Bone marrow (tissue), 2 donors: ENCODE data around the gene ARID3B.
"Not testable (repeated sequence)": the region's sequence is repeated elsewhere in the genome, so short reads cannot be mapped to it uniquely, and the experiment has no call there.

ENCODE experiments used
- DNase-seq, 2 donors: peaks; one replicate each; lab custom pipeline; 2025; lab: John Stamatoyannopoulos, UW

ARID3B gene

DNA sequence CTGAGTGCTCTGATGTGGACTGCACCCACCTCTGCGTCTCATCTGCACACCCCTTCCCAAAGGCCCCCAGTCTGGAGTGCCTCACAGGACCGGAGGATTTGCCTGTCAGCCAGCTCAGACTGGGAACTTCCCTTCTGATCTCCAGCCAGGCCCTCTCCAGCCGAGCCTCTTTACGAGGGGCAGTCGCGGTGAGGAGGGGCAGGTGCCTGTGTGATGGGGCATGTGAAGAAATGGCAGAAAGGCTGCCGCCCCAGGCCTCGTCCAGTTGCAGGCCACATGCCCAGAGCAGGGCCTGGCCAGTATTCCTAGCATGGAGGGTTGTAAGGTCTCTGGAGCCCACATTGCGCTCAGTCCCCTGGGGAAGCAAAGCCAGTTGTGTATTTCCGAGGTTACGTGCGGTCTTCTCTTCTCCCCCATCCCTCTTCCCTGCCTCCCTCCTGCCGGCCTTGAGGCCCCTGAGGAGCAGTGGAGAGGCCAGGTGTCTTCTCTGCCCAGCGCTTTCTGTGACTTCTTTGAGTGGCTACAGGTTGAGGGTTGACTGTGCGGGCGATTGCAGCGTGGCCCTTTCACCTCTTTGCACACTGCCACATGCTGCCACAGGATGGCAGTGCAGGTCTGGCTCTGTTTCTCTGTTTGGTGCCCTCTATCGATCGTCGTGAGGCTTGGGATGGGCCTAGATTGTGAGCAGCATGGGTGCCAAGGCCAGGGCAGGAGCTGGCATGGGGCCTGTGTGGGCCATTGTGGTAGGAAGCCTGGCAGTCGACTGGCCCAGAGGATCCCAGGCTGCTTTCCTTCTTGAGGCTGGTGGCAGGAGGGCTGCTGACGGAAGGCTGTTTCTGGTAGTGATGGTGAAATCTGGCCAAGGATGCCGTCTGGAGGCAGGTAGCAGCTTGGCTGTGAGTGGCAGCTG is 79.9 kb downstream of the ARID3B start:
- peak; percentile 21 to 63 for DNase-seq

GRCh38 chr15:74621546-74621920 is 80.5 kb downstream of the ARID3B start:
- DNase-seq = no peak

DNA sequence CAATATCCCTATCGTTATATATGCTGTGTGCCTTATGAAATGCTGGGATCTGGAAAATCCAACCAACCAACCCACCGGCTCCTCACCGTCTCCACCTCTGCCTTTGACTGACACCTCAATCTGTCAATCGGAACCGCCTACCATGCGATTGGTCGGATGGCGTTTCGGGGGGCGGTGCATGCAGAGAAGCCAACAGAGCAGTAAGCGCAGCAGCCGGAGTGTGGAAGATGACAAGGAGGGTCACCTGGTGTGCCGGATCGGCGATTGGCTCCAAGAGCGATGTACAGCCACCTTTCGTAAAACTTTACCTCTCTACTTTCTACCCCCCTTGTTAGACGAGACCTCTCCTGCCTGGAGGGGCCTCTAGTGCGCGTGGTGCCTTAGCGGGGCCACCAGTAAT is 80.9 kb downstream of the ARID3B start:
- no peak for DNase-seq

- no peak for DNase-seq
These were observed 81.7 kb downstream of the ARID3B start for GRCh38 chr15:74622758-74623157.

DNA sequence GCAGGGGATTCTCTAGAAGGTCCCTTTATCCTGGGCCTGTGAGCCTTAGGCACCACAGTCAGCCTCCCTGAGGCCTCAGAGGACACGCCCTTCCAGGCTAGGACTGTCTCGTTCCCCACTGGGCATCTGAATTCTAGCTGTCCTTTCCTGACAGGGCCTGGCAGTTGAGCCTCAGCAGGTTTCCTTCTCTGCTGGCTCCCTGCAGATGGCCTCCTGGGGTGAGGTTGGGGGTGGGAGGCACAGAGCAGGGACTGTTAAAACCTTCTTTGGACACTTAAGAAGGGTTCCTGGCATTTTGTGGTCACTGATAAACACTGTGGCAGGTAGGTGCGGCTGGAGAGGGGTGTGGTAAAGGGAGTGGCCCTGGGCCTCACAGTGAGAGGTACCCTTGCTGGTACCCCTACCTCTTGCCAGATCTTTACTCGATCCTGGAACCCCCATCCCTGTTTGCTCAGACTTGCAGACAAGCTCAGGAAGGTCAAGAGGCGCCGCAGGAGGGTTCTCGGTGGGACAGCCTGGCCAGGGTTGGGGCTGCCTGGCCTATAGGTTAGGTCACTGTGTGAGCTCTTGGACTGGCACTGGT is 83.1 kb downstream of the ARID3B start:
- no peak for DNase-seq

DNA sequence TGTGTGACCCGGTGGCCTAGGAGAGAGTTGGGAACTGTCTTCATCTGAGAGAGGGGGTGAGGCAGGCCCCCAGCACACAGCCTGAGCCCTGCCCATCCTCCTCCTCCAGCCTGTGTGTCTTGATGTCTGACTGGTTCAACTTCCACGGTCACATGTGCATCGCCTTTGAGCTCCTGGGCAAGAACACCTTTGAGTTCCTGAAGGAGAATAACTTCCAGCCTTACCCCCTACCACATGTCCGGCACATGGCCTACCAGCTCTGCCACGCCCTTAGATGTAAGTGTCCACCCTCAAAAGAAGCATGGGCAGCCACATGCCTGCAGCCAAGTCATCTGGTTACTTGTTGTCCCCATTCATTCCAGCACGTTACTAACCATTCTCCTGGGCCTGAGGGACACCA is 84.7 kb downstream of the ARID3B start:
- no peak for DNase-seq

- no peak for DNase-seq
These were observed 85.3 kb downstream of the ARID3B start for GRCh38 chr15:74626336-74626735.

DNA sequence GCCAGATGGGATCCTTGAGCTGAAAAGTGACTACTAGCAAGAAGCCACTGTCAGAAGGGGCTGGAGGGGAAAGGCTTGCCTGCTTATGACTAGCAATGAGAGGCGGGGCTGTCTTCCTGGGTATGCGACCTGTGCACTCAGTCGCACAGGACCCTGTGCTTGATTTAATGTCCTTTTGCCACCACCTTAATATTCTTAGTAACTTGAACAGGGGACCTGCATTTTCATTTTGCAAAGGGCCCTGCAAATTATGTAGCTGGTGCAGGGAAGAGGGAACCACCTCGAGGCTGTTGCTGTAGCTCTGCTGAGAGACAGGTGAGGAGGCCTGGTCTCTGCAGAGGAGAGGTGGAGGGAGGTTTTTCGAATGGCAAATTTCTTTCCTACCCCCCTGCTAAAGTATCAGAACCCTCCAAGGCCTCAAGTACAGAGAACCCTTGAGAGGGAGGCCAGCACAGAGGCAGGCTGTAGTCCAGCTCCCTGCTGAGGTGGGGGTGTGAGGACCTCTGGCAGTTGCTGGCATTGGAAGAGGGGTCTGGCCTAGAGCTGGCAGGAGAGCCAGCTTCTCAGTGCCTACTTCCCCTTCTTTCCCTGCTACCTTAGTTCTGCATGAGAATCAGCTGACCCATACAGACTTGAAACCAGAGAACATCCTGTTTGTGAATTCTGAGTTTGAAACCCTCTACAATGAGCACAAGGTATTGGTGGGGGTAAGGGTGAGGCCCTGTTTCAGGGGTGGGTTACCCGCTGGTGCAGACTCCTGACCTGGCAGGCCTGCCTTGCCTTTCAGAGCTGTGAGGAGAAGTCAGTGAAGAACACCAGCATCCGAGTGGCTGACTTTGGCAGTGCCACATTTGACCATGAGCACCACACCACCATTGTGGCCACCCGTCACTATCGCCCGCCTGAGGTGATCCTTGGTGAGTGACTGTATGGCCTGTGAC is 86.0 kb downstream of the ARID3B start:
- no peak for DNase-seq

GRCh38 chr15:74627766-74628165 is 86.7 kb downstream of the ARID3B start:
- DNase-seq = no peak

- DNase-seq = no peak
These were observed 87.2 kb downstream of the ARID3B start for GRCh38 chr15:74628199-74628598.

DNA sequence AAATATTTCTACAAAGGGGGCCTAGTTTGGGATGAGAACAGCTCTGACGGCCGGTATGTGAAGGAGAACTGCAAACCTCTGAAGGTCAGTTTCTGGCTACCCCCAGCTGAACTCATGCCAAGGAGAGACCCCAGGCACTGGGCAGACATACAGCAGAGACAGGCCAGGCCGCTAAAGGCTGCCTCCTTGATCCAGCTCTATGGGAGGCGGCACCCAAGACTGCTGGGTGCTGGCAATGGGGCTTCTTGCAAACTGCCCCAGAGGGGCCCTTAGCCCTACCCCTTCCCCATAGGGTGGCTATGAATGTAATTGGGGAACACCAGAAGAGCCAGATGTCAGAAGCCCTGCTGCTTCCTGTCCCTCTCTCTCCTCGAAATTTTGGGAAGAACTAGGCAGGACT is 87.9 kb downstream of the ARID3B start:
- no peak for DNase-seq

DNA sequence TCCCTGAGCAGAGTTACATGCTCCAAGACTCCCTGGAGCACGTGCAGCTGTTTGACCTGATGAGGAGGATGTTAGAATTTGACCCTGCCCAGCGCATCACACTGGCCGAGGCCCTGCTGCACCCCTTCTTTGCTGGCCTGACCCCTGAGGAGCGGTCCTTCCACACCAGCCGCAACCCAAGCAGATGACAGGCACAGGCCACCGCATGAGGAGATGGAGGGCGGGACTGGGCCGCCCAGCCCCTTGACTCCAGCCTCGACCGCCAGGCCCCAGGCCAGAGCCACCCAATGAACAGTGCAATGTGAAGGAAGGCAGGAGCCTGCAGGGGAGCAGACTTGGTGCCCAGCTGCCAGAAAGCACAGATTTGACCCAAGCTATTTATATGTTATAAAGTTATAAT is 88.7 kb downstream of the ARID3B start:
- not testable (repeated sequence) for DNase-seq

DNA sequence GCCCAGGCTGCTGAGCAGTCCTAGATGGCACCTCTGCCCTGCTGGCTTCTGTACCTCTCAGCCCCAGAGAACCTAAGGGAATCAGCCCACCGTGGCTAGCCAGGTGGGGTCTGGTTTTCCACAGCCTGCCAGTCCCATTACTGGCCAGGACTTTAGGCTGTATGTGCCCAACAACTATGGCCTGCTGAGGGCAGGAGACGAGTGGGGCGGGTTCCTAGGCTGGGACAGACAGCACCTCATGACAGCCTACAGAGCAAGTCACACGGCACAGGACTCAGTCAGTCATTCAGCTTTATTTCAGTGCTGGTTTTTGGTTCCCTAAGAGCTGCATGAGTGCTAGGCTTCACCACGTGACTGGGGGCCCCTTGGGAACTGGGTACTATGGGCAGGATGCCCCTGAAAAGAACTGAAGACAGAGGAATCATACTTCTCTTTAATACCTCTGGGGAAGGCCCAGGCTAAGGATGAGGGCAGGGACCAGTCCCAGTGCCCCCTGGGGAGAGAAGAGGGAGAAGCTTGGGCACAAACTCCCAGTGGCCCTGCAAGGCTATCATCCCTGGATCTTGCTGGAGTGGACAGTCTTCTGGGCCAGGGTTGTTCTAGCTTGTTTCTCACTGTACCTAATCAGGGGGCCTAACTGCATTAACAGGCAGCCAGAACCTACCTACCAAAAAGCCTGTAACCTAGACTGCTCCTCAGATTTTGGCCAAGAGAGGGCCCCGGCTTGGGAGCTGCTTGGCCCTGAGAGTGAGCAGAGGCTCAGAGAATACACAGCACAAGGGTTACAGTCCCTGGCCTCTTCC is 89.5 kb downstream of the ARID3B start:
- DNase-seq = no peak

GRCh38 chr15:74631087-74631385 is 90.0 kb downstream of the ARID3B start:
- DNase-seq = no peak

DNA sequence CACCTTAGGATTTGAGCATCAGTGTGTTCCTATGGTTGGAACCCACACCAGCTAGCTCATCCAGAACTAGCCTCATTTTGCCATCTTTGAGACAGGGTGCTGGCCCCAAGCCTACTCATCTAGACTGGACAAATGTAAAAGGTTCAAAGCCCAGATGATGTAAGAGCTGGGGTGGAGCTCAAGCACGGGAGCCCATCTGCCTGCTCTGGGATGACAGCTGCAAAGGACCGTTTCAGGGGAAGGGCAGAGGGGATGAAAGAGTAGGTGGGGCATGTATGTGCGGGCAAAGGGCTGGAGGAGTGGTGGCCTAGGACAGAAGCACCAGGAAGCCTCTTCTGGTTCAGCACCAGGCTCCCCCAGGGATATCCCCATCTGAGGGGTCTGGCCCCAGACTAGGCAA is 90.4 kb downstream of the ARID3B start:
- no peak for DNase-seq

- DNase-seq = peak in 1 of 2 donors; percentile 15
These were observed 91.0 kb downstream of the ARID3B start for GRCh38 chr15:74631935-74632560.

DNA sequence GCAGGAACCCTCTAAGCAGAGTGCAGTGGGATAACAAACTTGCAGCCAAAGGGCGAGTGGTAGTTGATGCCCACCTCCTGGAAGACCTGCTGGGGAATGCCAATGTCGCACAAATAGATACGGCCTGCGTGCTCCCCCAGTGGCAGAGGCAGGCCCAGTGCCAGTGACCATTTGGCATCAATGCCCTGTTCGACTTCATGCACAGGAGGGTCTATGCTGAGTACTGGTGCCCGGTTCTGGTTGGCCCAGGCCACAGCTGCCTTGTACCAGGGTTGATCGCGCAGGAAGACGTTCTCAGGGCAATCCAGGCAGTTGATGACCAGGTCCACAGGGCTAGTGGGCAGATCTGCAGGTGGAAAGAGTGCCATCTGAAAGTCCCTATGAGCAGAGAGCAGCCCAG is 91.6 kb downstream of the ARID3B start:
- no peak for DNase-seq

DNA sequence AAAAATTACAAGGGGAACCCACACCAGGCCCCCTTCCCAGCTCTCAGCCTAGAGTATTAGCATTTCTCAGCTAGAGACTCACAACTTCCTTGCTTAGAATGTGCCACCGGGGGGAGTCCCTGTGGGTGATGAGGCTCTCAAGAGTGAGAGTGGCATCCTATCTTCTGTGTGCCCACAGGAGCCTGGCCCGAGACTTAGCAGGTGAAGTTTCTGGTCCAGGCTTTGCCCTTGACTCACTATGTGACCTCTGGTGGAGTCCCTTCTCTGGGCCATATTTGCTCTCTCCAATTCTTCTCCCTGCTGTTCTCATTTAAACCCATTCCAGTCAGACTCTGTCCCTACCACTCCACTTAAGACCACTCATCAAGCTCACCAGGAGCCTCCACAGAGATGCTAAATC is 92.8 kb downstream of the ARID3B start:
- no peak for DNase-seq

- DNase-seq = peak; percentile 21 to 26
These were observed 94.2 kb downstream of the ARID3B start for GRCh38 chr15:74635228-74635627.

DNA sequence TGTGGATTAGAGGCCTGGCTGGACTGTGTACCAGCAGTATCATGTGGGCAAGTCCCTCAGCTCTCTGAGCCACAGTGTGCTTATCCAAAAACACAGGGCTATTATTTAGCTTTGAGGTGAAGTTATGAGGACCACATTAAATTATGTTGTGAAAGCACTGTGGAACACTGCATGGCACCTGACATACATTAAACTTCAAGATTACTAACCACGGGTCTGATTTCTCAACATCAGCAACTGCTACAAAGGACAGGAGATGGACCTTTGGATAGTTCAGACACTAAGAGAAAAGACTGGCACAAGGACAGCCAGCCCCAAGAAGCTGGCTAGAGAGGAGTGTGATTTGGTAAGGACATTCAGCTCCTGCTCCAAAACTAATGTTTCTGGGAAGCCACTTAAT is 96.0 kb downstream of the ARID3B start:
- DNase-seq = no peak

- no peak for DNase-seq
These were observed 100.1 kb downstream of the ARID3B start for GRCh38 chr15:74641151-74641550.
